RWPE1 (cell line): ENCODE data around the gene ZNF350.

Experiments used
- CTCF ChIA-PET: fragments of 350-600 bp; sonication (Branson Sonifier 250); formaldehyde crosslinking; extraction: SDS; loops from one replicate; lab custom pipeline; 2021; lab: Yijun Ruan, JAX
- POLR2A ChIA-PET: fragments of 400-600 bp; formaldehyde crosslinking; extraction: SDS; loops from one replicate; lab custom pipeline; 2020; ENCODE audit warnings: antibody characterized with exemption; ENCODE audit not compliant: low non-redundant PET; lab: Yijun Ruan, JAX
- DNase-seq: peaks from one replicate; pipeline ENCODE4 v3.0.0; 2012; ENCODE audit warnings: low spot score
- H3K27ac ChIP-seq: fragments of 450-650 bp; 2 replicates; pipeline ENCODE4 v1.5.1; 2017
- CTCF ChIP-seq: fragments of 450-650 bp; conservative IDR thresholded peaks from 2 replicates; pipeline ENCODE4 v1.5.1; 2017; ENCODE audit warnings: low read depth, mild to moderate bottlenecking

Gene ZNF350

GRCh38 chr19:51921949-51922348 is 64.7 kb downstream of the ZNF350 start:
- H3K27ac ChIP-seq, result no peak overlapping the region
- no peak for DNase-seq
- POLR2A ChIA-PET, result no interaction called here
- TF ChIP-seq CTCF, result no peak
- CTCF ChIA-PET, result no interaction called here

GRCh38 chr19:51919606-51920005 is 67.0 kb downstream of the ZNF350 start:
- DNase-seq, result no peak
- TF ChIP-seq CTCF, result no peak
- no peak overlapping the region for H3K27ac ChIP-seq
- POLR2A ChIA-PET, result no interaction called here
- CTCF ChIA-PET, result interaction anchor here (0.7 kb wide), 1 partner anchor 20 kb away, joined by 4 read pairs; no protein-coding TSS in a partner anchor

GRCh38 chr19:51916167-51916566 is 70.5 kb downstream of the ZNF350 start:
- ChIA-PET CTCF (no interaction called here), POLR2A (no interaction called here)
- TF ChIP-seq CTCF, result no peak
- no peak for DNase-seq
- no peak overlapping the region for H3K27ac ChIP-seq

GRCh38 chr19:51915324-51915867 is 71.2 kb downstream of the ZNF350 start:
- DNase-seq, result no peak
- no peak for TF ChIP-seq CTCF
- no peak overlapping the region for H3K27ac ChIP-seq
- CTCF ChIA-PET, result interaction anchor here (0.6 kb wide), 1 partner anchor 49 kb away, joined by 3 read pairs; no protein-coding TSS in a partner anchor
- POLR2A ChIA-PET, result no interaction called here
